GF-D8 (cell line): ENCODE data around the gene SLX4IP.

Experiments
- DNase-seq: peaks from one replicate; lab custom pipeline; 2025; lab: John Stamatoyannopoulos, UW

The SLX4IP gene

GRCh38 chr20:10429443-10429981 lies 5.6 kb upstream of the SLX4IP start:
- no peak for DNase-seq

DNA sequence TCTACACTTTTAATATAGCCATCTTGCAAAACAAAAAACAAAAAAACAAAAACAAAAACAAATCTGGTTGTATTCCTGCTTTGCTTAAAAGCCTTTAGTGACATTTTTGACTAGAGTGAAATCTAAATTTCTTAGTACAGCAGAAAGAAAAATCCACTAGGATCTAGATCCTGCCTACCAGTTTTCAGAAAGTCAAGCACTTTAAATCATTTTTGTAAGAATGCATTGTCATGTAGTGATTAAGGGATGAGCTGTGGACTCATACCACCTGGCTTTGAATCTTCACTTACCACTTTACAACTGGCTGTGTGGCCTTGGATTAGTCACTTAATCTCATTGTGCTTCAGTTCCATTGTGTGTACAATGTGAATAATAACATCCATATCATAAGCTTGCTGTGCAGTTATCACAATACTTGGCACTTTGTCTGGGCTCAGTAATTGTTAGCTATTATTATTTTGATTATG lies 5.1 kb upstream of the SLX4IP start:
- no peak for DNase-seq

DNA sequence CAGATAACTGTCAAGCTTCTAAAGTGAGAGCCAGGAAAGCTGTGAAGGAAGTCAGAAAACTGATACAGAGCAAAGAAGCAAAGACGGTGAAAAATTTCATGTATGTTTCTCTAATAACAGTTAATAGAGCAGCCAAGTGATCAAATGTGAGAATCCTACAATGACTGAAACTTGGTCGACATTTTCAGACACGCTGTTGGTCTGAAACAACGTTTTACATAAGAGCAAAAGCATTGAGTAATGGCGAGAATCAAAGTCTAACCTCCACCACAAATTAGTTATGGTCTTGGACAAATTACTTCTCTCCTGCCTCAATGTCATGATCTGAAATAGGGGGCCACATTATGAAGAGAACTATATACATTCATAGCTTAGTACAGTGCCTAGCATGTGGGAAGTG lies 4.4 kb upstream of the SLX4IP start:
- DNase-seq: no peak

DNA sequence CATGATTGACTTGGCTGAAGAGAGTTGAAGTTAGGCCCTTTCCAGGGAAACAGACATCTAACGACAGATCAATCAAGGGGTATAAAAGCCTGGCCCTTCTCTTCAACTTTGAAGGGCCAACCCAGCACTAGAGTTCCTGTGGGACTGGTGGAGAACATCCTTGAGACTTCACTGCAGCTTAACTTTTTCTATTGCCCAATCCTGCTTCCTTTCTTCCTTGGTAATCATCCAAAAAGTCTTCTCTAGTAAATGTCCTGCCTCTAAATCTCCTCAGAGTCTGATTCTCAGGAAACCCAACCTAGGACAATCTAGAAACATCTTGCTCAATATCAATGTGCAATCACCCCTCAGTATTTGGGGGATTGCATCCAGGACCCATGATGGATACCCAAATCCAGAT lies 3.0 kb upstream of the SLX4IP start:
- peak; percentile 9 for DNase-seq

- DNase-seq: no peak
These were observed 2.0 kb upstream of the SLX4IP start for GRCh38 chr20:10433014-10433622.

- DNase-seq: peak; percentile 75
These were observed 1.3 kb upstream of the SLX4IP start, which contains the start of gene MKKS for GRCh38 chr20:10433623-10434466. Gene MKKS (minus strand): TSS chr20:10434222. CDS start chr20:10413514, 20,708 bp downstream.

GRCh38 chr20:10434467-10434831 lies 656 bp upstream of the SLX4IP start:
- peak; percentile 90 for DNase-seq

DNA sequence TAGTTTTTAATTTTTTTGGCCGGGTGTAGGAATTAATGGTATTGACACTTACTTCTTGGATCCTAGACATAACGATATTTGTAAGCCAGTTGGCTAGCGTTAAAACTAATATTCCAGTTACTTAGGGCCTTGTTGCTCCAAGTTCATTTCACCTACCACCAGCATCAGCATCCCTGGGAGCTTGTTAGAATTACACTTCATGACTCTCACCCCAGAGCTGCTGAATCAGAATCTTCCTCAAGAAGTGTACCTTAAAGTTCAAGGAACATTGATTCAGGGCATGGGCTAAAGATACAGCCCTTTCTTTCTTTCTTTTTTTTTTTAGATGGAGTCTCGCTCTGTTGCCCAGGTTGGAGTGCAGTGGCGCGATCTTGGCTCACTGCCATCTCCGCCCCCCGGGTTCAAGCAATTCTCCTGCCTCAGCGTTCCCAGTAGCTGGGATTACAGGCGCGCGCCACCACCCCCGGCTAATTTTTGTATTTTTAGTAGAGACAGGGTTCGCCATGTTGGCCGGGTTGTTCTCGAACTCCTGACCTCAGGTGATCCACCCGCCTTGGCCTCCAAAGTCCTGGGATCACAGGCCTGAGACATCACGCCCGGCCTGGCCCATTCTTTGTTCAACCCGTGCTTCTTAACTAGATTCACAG lies 1.1 kb downstream of the SLX4IP start:
- DNase-seq: no peak

DNA sequence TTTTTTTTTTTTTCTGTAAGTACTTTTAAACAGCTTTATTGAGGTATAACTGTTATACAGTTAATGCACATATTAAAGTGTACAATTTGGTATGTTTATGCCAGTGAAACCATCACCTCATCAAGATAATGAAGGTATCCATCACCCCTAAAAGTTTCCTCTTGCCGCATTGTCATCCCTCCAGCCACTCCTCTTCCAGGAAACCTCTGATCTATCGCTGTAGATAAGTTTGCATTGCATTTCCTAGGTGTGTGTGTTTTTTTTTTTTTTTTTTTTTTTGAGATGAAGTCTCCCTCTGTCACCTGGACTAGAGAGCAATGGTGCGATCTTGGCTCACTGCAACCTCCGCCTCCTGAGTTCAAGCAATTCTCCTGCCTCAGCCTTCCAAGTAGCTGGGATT lies 3.1 kb downstream of the SLX4IP start:
- DNase-seq: no peak

DNA sequence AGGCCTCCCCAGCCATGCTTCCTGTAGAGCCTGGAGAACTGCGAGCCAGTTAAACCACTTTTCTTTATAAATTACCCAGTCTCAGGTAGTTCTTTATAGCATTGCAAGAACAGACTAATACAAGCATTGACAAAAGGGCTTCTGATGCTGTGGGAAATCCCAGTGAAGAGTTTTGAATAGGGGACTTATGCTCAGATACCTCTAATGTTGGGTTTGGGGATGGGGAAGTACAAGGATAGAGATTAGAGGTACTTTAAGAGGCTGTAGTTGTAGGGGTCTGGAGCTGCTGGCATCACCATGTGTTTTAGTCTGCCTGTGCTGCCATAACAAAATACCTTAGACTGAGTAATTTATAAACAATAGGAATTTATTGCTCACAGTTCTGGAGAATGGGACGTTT lies 8.8 kb downstream of the SLX4IP start:
- DNase-seq: no peak

DNA sequence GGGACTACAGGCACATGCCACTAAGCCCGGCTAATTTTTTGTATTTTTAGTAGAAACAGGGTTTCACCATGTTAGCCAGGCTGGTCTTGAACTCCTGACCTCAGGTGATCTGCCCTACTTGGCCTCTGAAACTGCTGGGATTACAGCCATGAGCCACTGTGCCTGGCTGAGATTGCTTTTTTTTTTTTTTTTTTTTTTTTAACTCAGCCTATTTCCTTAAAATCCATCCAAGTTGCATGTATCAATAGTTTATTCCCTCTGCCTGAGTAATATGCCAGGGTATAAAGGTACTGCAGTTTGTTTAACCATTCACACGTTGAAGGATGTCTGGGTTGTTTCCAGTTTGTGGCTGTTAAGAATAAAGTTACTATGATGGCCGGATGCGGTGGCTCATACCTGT lies 10.7 kb downstream of the SLX4IP start:
- no peak for DNase-seq

DNA sequence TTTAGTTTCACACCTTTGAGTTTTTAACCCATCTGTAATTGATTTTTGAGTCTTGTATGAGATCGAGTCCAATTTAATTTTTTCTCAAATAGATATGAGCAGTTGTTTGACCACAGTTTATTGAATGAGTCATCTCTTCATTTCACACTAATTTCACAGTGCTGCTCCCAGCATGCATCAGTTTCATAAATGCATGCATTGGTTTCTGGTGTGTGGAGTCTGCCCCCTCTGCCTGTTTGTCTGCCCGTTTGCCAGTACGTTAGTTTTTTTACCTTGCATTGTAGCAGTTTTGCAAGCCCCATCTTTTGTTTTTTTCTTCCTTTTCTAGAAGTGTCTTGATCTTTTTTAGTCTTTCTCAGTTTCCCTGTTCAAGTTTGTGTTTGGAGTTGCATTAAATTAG lies 11.9 kb downstream of the SLX4IP start:
- peak; percentile 72 for DNase-seq

GRCh38 chr20:10448270-10449156 lies 13.4 kb downstream of the SLX4IP start:
- no peak for DNase-seq

- DNase-seq: no peak
These were observed 14.2 kb downstream of the SLX4IP start for GRCh38 chr20:10449270-10449669.

DNA sequence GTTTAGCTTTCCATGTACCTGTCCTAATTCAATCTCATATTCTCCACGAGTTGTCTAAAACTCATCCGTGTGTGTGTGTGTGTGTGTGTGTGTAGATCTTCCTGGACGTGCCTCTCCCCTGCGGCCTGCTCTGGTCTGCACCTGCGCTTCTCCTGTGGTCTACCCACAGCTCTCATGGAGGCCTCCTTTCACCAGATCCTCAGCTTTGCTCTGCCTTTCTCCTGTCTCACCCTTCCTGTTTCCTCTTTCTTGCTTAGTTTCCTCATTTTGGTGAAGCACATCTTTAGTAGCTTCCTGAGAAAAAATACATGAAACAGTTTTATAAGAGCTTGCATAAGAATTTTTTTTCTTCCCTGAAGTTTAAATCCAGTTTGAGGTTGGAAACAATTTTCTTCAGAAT lies 18.1 kb downstream of the SLX4IP start:
- DNase-seq: peak; percentile 99

GRCh38 chr20:10454151-10454750 lies 19.1 kb downstream of the SLX4IP start:
- peak; percentile 31 for DNase-seq

DNA sequence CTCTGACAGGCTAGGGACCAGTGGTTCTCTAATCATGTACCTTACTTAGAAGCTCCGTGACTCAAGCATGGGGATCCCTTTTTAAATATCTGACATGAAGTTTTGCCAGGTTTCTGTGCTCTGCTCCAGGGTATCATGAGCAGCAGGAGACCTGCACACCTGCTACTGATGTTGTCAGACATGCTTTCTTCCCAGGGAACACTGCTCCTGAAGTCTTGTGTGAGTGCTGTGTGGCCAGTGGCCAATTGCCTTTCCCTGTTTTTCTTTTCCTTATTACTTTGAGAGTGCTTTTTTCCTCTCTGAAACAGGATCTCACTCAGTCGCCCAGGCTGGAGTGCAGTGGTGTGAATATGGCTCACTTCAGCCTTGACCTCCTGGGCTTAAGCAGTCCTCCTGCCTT lies 26.4 kb downstream of the SLX4IP start:
- DNase-seq: no peak

- no peak for DNase-seq
These were observed 27.4 kb downstream of the SLX4IP start for GRCh38 chr20:10462516-10462915.

- DNase-seq: no peak
These were observed 28.5 kb downstream of the SLX4IP start for GRCh38 chr20:10463622-10464021.

DNA sequence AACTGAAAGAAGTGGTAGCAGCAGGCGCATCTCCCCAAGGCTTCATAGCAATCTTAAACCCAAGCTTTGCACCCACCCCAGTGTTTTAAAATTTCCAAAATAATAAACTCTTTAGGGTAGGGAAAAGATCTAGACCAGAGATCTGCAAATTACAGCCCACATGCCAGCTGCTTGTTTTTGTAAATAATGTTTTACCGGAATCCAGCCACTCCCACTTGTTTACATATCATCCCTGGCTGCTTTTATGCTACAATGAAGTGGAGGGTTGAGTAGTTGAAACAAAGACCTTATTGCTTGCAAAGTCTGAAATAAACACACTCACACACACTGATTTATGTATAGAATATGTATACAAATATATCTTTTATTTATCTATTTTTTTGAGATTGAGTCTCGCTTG lies 30.0 kb downstream of the SLX4IP start:
- DNase-seq: no peak

GRCh38 chr20:10466325-10466724 lies 31.2 kb downstream of the SLX4IP start:
- no peak for DNase-seq
